ENCODE measurements around the gene NPPC. TPM values are rescaled to one million over a fixed set of nuclear protein-coding genes. Genes with fewer than 3 reads are reported as not detected.

The NPPC gene
- total and polyA plus RNA-seq, 7 donors = 0.29 to 26.9 (median 0.88) TPM; not detected in 1

- intact Hi-C loops (cut with DNase I) = no loop called here
- 71 to 74% (median 73%) methylated on average over 11 of the region's 11 CpGs for whole genome bisulfite sequencing, 3 donors
- TF ChIP-seq CTCF (IDR thresholded peaks at IDR 0.05) = no peak
- peaks cover 0 to 3% (median 2%) of the 10 kb centered on the region in 3 donors for H3K27me3 ChIP-seq (ENCODE audit: insufficient read depth in 3 of 3, low read length in 2 of 3)
- no peak for ATAC-seq
- no peaks in the 10 kb centered on the region for H3K4me1 ChIP-seq
- H3K4me3 ChIP-seq = no peak overlapping the region
- DNase-seq = no peak
- H3K36me3 ChIP-seq (ENCODE audit: insufficient read depth in 1 of 2, low read depth in 1 of 2) = no peaks in the 10 kb centered on the region
- H3K27ac ChIP-seq = no peak overlapping the region
- no peaks in the 10 kb centered on the region for H3K9me3 ChIP-seq
Observed at GRCh38 chr2:231891514-231891905, 34.7 kb downstream of the NPPC start.

- DNase-seq = no peak
- 83 to 88% (median 84%) methylated on average over 11 of the region's 11 CpGs for WGBS, 3 donors
- H3K27ac ChIP-seq = no peak overlapping the region
- H3K4me1 ChIP-seq = no peaks in the 10 kb centered on the region
- no peaks in the 10 kb centered on the region for H3K9me3 ChIP-seq
- H3K36me3 ChIP-seq (ENCODE audit: insufficient read depth in 1 of 2, low read depth in 1 of 2) = no peaks in the 10 kb centered on the region
- no peak overlapping the region for H3K4me3 ChIP-seq
- peaks cover 0 to 5% (median 5%) of the 10 kb centered on the region in 3 donors for H3K27me3 ChIP-seq (ENCODE audit: insufficient read depth in 3 of 3, low read length in 2 of 3)
- intact Hi-C loops (cut with DNase I) = no loop called here
- ATAC-seq = no peak
- no peak for TF ChIP-seq CTCF (IDR thresholded peaks at IDR 0.05)
Observed at GRCh38 chr2:231890896-231891513, 35.2 kb downstream of the NPPC start.

- intact Hi-C loops (cut with DNase I) = no loop called here
- ATAC-seq (no peak), DNase-seq (no peak)
- Histone ChIP-seq H3K36me3 (ENCODE audit: insufficient read depth in 1 of 2, low read depth in 1 of 2) (no peaks in the 10 kb centered on the region), H3K4me1 (no peaks in the 10 kb centered on the region), H3K27me3 (ENCODE audit: insufficient read depth in 3 of 3, low read length in 2 of 3) (peaks cover 0 to 30% (median 7%) of the 10 kb centered on the region in 3 donors), H3K27ac (no peak overlapping the region), H3K9me3 (no peaks in the 10 kb centered on the region), H3K4me3 (no peak overlapping the region)
- TF ChIP-seq CTCF (IDR thresholded peaks at IDR 0.05) = no peak
- 86 to 89% (median 88%) methylated on average over 6 of the region's 6 CpGs for WGBS, 3 donors
Observed at GRCh38 chr2:231887756-231888155, 38.4 kb downstream of the NPPC start.

- peaks cover 0 to 35% (median 5%) of the 10 kb centered on the region in 3 donors for H3K27me3 ChIP-seq (ENCODE audit: insufficient read depth in 3 of 3, low read length in 2 of 3)
- 46 to 66% (median 53%) methylated on average over 3 of the region's 3 CpGs for WGBS, 3 donors
- intact Hi-C loops (cut with DNase I) = no loop called here
Observed at GRCh38 chr2:231886071-231886681, 40.0 kb downstream of the NPPC start.

More at GRCh38 chr2:231886071-231886681, 40.0 kb downstream of the NPPC start:
- H3K4me3 ChIP-seq = no peak overlapping the region
- no peak for DNase-seq
- no peak for ATAC-seq
- H3K36me3 ChIP-seq (ENCODE audit: insufficient read depth in 1 of 2, low read depth in 1 of 2) = no peaks in the 10 kb centered on the region
- H3K9me3 ChIP-seq = no peaks in the 10 kb centered on the region
- TF ChIP-seq CTCF (IDR thresholded peaks at IDR 0.05) = no peak
- H3K4me1 ChIP-seq = no peaks in the 10 kb centered on the region
- H3K27ac ChIP-seq = no peak overlapping the region

Data from psoas muscle (tissue), 8 donors.